Nephron (organoid): ENCODE data around the gene ALPP.

ENCODE experiments used
- H3K27ac Mint-ChIP-seq, 3 experiments: 2 replicates each; pipeline ENCODE4 v1.8.0; 2020; ENCODE audit warnings: mixed read lengths in 3 of 3, mild to moderate bottlenecking in 2 of 3, moderate library complexity in 1 of 3
- H3K27me3 Mint-ChIP-seq: 2 replicates; pipeline ENCODE4 v1.8.0; 2021; ENCODE audit warnings: low read depth, mild to moderate bottlenecking, moderate library complexity, mixed read lengths
- H3K36me3 Mint-ChIP-seq: 2 replicates; pipeline ENCODE4 v1.8.0; 2020; ENCODE audit warnings: low read depth, mixed read lengths
- H3K4me1 Mint-ChIP-seq: 2 replicates; pipeline ENCODE4 v1.8.0; 2020; ENCODE audit warnings: mixed read lengths
- H3K4me3 Mint-ChIP-seq, 3 experiments: 2 replicates each; pipeline ENCODE4 v1.8.0; 2020; ENCODE audit warnings: mild to moderate bottlenecking in 3 of 3, mixed read lengths in 3 of 3, moderate library complexity in 2 of 3
- H3K9me3 Mint-ChIP-seq: 2 replicates; pipeline ENCODE4 v1.8.0; 2020; ENCODE audit warnings: mixed read lengths
- TF ChIP-seq, protein P1 (sequence below), 3 experiments: fragments of 200-600 bp; sonication (generic); IDR thresholded peaks; one replicate each; pipeline ENCODE4 v1.5.0; 2021; ENCODE audit warnings: antibody characterized with exemption in 3 of 3; ENCODE audit not compliant: unreplicated experiment in 3 of 3

The ALPP gene

DNA sequence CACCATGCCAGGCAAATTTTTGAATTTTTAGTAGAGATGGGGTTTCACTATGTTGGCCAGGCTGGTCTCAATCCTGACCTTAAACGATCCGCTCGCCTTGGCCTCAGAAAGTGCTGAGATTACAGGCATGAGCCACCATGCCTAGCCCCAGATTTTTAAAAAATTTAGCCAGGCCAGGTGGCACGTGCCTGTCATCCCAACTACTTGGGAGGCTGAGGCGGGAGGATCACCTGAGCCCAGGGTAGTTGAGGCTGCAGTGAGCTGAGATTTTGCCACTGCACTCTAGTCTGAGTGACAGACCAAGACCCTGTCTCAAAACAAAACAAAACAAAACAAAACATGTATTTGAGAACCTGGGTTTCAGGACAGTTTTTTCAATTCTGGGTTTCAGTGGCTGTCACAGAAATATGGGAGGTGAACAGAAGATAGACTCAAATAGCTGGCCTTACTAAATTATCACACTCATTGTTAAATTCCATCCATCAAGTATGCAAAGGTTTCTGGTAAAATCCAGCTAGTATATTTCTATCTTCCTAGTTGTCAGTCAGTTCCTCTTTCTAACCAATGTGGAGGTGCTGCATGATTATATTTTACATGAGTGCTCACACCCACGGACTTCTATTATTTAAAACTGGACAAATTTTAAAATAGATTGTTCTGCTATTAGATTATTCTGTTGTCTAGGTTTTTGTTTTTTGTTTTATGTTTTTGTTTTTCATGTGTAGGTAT is 33.5 kb downstream of the ALPP start:
- no peaks in the 10 kb centered on the region for H3K36me3 Mint-ChIP-seq
- H3K4me3 Mint-ChIP-seq = no peak overlapping the region
- H3K27me3 Mint-ChIP-seq = peaks cover 63% of the 10 kb centered on the region
- H3K4me1 Mint-ChIP-seq = no peaks in the 10 kb centered on the region
- H3K27ac Mint-ChIP-seq = no peak overlapping the region
- no peaks in the 10 kb centered on the region for H3K9me3 Mint-ChIP-seq
- TF ChIP-seq, protein P1, sequence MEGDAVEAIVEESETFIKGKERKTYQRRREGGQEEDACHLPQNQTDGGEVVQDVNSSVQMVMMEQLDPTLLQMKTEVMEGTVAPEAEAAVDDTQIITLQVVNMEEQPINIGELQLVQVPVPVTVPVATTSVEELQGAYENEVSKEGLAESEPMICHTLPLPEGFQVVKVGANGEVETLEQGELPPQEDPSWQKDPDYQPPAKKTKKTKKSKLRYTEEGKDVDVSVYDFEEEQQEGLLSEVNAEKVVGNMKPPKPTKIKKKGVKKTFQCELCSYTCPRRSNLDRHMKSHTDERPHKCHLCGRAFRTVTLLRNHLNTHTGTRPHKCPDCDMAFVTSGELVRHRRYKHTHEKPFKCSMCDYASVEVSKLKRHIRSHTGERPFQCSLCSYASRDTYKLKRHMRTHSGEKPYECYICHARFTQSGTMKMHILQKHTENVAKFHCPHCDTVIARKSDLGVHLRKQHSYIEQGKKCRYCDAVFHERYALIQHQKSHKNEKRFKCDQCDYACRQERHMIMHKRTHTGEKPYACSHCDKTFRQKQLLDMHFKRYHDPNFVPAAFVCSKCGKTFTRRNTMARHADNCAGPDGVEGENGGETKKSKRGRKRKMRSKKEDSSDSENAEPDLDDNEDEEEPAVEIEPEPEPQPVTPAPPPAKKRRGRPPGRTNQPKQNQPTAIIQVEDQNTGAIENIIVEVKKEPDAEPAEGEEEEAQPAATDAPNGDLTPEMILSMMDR (IDR thresholded peaks at IDR 0.05; ENCODE audit: unreplicated experiment in 3 of 3) = no peak

DNA sequence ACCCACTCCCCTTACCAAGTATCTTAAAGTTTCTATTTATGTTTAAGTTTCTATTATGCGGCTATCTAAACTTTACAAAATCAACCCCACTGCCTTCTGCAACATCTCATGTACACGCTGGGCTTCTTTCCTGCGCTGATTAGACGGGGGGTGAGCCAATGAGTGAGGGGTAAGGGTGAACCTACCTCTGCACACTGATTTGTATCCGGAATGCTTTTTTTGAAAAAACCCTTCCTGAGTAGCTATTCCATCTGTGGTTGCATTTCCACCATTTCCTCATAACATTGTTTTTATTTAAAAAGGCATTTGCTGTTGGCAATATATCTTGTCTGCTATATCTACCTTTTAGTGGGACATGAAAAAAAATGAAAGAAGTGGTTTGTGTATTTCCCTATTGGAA is 34.4 kb downstream of the ALPP start:
- H3K27me3 Mint-ChIP-seq = peaks cover 72% of the 10 kb centered on the region
- no peaks in the 10 kb centered on the region for H3K9me3 Mint-ChIP-seq
- TF ChIP-seq, protein P1 (IDR thresholded peaks at IDR 0.05; ENCODE audit: unreplicated experiment in 3 of 3) = no peak
- no peak overlapping the region for H3K4me3 Mint-ChIP-seq
- H3K36me3 Mint-ChIP-seq = no peaks in the 10 kb centered on the region
- H3K27ac Mint-ChIP-seq = no peak overlapping the region
- no peaks in the 10 kb centered on the region for H3K4me1 Mint-ChIP-seq

DNA sequence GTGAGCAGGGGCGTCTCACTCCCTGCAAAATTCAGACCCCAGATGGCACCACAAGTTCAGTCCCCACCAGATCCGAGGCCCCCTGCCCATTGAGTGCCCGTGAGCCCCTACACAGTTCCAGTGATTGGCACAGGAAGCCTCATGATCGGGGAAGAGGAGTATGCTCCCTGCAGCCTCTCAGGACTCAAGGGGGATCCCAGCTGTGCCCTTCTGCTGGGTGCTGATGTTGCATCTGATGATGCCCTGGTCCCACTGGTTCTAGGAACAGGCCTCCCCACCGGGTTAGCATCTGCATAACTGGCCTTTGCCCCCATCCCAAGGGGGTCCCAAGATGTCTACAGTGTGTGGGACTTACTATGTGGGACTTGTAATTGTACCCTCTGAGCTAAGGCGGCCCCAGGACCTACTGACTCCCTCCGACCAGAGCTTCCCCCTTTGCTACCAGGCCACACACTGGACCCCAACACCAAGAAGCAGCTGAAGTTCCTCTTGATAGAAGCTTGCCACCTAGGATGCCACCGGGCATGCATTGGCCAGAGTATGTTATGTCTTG is 36.7 kb downstream of the ALPP start:
- no peak overlapping the region for H3K4me3 Mint-ChIP-seq
- TF ChIP-seq, protein P1 (IDR thresholded peaks at IDR 0.05; ENCODE audit: unreplicated experiment in 3 of 3) = no peak
- peaks cover 94% of the 10 kb centered on the region for H3K27me3 Mint-ChIP-seq
- peaks cover 10% of the 10 kb centered on the region for H3K4me1 Mint-ChIP-seq
- no peak overlapping the region for H3K27ac Mint-ChIP-seq
- H3K36me3 Mint-ChIP-seq = no peaks in the 10 kb centered on the region
- no peaks in the 10 kb centered on the region for H3K9me3 Mint-ChIP-seq

DNA sequence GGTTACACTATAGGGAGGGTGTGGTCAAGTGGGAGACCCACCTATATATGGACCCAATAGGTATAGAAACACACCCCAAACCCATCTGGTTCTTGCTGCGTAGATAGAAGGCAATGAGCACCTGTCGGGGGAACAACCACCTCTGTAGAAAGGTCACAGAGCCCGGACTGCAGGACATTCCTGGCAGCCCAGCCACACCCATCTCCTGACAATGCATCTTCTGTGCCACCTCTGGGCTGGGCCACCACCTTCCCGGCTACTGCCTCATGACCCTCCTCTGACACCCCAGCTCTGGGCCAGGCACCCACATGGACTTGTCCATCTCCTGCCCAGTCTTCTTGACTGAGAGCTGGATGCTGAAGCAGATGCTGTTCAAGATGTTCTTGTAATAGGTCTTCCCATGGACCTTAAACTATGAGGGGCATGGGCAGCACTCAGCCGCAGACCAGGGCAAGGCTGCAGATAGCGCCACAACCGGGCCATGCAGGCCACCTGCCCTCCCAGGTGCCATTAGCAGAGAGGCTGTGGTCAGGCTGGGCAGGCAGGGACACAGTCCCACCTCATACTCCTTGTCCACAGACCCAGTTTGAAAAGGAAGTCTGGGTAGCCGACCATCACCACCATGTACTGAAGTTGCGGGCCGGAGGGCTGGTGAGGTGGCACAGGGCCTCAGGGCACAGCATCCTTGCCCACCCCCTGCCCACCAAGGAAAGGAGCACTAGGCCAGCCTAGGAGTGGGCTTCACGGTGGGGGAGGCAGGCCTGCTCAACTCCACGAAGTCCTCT is 37.4 kb downstream of the ALPP start:
- TF ChIP-seq, protein P1 (IDR thresholded peaks at IDR 0.05; ENCODE audit: unreplicated experiment in 3 of 3) = no peak
- H3K4me3 Mint-ChIP-seq = no peak overlapping the region
- no peaks in the 10 kb centered on the region for H3K9me3 Mint-ChIP-seq
- peaks cover 10% of the 10 kb centered on the region for H3K4me1 Mint-ChIP-seq
- no peak overlapping the region for H3K27ac Mint-ChIP-seq
- peaks cover 93% of the 10 kb centered on the region for H3K27me3 Mint-ChIP-seq
- no peaks in the 10 kb centered on the region for H3K36me3 Mint-ChIP-seq

DNA sequence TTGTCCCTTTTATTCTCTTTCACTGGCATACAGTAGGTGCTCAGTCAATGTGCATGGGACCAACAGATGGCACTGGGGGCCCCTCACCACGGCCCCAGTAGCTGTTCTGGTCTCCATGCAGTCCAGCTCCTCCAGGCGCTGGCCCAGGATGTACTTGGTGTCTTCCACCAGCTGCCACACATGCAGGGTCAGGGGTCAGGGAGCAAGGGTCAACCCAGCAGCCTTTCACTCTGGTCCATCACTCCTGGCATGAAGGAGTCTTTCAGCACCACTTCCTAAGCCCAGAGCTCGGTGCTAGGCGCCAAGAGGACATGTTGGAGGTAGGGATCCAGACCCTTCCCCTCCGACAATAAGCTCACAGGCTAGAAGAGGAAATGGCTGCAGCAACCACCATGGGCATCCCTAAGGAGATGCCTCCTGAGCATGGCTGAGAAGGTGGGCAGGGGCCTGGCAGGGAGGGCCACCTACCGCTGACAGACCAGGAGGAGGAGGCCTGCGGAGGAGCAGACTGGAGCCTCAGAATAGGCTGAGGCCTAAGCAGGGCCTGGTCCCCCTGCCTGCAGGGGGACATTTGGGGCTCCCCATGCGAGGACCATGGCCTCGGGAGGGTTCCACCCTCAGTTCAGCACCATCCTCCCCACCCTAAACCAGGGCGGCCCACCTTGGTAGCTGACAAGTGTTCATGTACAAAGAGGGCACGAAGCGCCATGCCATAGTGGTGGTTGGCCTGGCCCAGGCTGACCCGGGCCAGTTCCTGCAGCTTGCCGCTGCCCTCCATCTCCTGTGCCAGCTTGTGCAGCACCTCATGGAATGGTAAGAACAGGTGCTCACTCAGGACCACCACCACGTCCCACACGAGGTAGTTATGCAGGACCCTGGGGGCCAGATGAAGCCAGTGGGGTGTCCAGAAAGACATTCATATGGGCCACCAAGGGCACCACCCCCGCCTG is 38.2 kb downstream of the ALPP start:
- peaks cover 2% of the 10 kb centered on the region for H3K9me3 Mint-ChIP-seq
- peaks cover 10% of the 10 kb centered on the region for H3K4me1 Mint-ChIP-seq

More for the DNA sequence above, 38.2 kb downstream of the ALPP start:
- Mint-ChIP-seq H3K27ac (no peak overlapping the region), H3K4me3 (no peak overlapping the region), H3K36me3 (peaks cover 1% of the 10 kb centered on the region), H3K27me3 (peaks cover 93% of the 10 kb centered on the region)
- TF ChIP-seq, protein P1 (IDR thresholded peaks at IDR 0.05; ENCODE audit: unreplicated experiment in 3 of 3) = no peak
